Activated naive CD8-positive, alpha-beta T cell treated with anti-CD3 and anti-CD28 coated beads for 36 hours (primary cell): ENCODE results near the gene C3. TPM values are rescaled to one million over a fixed set of nuclear protein-coding genes. Genes with fewer than 3 reads are reported as not detected.
"Not testable (repeated sequence)": the region's sequence is repeated elsewhere in the genome, so short reads cannot be mapped to it uniquely, and the experiment has no call there.

Experiments used
- DNase-seq: peaks from one replicate; pipeline ENCODE4 v3.0.0; 2021
- H3K27ac Mint-ChIP-seq: one replicate; pipeline ENCODE4 v1.8.0; 2022; ENCODE audit warnings: mild to moderate bottlenecking, moderate library complexity, mixed read lengths
- H3K27me3 Mint-ChIP-seq: one replicate; pipeline ENCODE4 v1.8.0; 2022; ENCODE audit warnings: mild to moderate bottlenecking, mixed read lengths
- H3K36me3 Mint-ChIP-seq: one replicate; pipeline ENCODE4 v1.8.0; 2021; ENCODE audit warnings: mild to moderate bottlenecking, mixed read lengths
- H3K4me1 Mint-ChIP-seq: one replicate; pipeline ENCODE4 v1.8.0; 2021; ENCODE audit warnings: mixed read lengths
- H3K4me3 Mint-ChIP-seq: one replicate; pipeline ENCODE4 v1.8.0; 2022; ENCODE audit warnings: mild to moderate bottlenecking, moderate library complexity, mixed read lengths
- H3K9me3 Mint-ChIP-seq: one replicate; pipeline ENCODE4 v1.8.0; 2022; ENCODE audit warnings: mixed read lengths
- total RNA-seq, 2 experiments: library from RNA; stranded (reverse); gene quantifications; one replicate each; pipeline ENCODE4 v1.2.3, GENCODE V29; 2021

Gene C3
- total RNA-seq, 2 experiments from 2014 or later = 0.22 to 0.64 TPM

DNA sequence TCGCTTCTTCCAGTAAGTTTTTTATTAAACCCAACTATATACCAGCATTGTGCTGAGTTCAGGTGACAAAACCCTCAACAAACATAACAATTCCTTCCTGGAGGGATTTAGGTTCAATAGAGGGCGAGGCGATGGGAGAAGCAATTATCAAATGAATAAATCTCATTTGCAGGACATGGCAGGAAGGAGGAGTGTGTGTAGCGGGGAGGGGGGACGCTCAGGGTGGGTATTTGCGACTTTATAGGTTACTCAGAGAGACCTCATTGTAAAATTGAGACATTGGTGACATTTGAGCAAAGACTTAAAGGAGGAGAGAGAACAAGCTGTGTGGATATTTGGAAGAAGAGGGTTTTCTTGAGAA lies 3.9 kb downstream of the C3 start:
- Mint-ChIP-seq H3K4me3 (no peak overlapping the region), H3K4me1 (peaks cover 10% of the 10 kb centered on the region), H3K9me3 (no peaks in the 10 kb centered on the region), H3K36me3 (no peaks in the 10 kb centered on the region), H3K27ac (no peak overlapping the region), H3K27me3 (peaks cover 6% of the 10 kb centered on the region)
- no peak for DNase-seq

- no peak overlapping the region for H3K27ac Mint-ChIP-seq
- peaks cover 21% of the 10 kb centered on the region for H3K27me3 Mint-ChIP-seq
- DNase-seq = no peak
- no peaks in the 10 kb centered on the region for H3K36me3 Mint-ChIP-seq
- peaks cover 8% of the 10 kb centered on the region for H3K4me1 Mint-ChIP-seq
- H3K4me3 Mint-ChIP-seq = no peak overlapping the region
- no peaks in the 10 kb centered on the region for H3K9me3 Mint-ChIP-seq
Measured at GRCh38 chr19:6714749-6715555, 5.5 kb downstream of the C3 start.

- H3K27me3 Mint-ChIP-seq = peaks cover 28% of the 10 kb centered on the region
- H3K4me3 Mint-ChIP-seq = no peak overlapping the region
- no peaks in the 10 kb centered on the region for H3K9me3 Mint-ChIP-seq
- H3K4me1 Mint-ChIP-seq = peaks cover 8% of the 10 kb centered on the region
- DNase-seq = no peak
- H3K27ac Mint-ChIP-seq = no peak overlapping the region
- H3K36me3 Mint-ChIP-seq = no peaks in the 10 kb centered on the region
Measured at GRCh38 chr19:6713773-6714692, 6.4 kb downstream of the C3 start.

DNA sequence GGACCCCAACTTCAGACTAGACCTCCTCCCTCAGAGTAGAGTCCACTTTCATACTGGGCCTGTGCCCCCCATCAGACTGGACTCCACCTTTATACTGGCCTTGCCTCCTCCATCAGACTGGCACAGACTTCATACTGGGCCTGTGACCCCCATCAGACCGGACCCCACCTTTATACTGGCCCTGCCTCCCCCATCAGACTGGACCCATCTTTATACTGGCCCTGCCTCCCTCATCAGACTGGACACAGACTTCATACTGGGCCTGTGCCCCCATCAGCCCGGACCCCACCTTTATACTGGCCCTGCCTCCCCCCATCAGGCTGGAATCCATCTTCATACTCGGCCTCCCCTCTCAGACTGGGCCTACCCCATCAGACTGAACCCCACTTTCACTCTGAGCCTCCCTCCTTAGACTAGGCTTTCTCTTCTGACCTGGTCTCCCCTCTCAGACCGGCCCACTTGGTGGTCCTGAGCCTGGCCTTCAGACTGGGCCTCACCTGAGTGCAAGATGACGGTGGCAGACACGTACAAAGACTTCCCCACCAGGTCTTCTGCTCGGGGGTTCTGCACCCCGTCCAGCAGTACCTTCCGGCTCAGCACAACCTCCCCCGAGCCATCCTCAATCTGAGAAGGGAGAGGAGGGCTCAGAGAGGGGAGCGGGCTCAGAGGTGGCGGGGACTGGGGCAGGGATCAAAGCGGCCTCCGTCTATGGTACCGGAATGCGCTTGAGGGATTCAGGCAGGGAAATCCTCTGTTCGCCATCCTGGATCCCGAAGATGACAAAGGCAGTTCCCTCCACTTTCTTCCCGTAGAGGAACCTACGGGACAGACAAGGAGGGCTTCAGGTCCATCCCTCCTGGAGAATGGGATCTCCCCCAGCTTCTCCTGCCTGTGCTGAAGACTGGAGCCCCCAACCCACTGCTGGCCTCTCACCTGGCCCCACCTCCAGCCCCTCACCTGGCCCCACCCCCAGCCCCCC lies 7.5 kb downstream of the C3 start:
- Mint-ChIP-seq H3K27me3 (peaks cover 38% of the 10 kb centered on the region), H3K4me1 (peaks cover 8% of the 10 kb centered on the region), H3K4me3 (no peak overlapping the region), H3K9me3 (no peaks in the 10 kb centered on the region), H3K36me3 (no peaks in the 10 kb centered on the region), H3K27ac (no peak overlapping the region)
- no peak for DNase-seq

GRCh38 chr19:6712231-6712630 lies 8.2 kb downstream of the C3 start:
- Mint-ChIP-seq H3K27me3 (peaks cover 42% of the 10 kb centered on the region), H3K4me3 (no peak overlapping the region), H3K4me1 (peaks cover 8% of the 10 kb centered on the region), H3K27ac (no peak overlapping the region), H3K9me3 (no peaks in the 10 kb centered on the region), H3K36me3 (no peaks in the 10 kb centered on the region)
- DNase-seq = no peak

GRCh38 chr19:6711605-6712004 lies 8.8 kb downstream of the C3 start:
- no peaks in the 10 kb centered on the region for H3K9me3 Mint-ChIP-seq
- no peaks in the 10 kb centered on the region for H3K36me3 Mint-ChIP-seq
- peaks cover 42% of the 10 kb centered on the region for H3K27me3 Mint-ChIP-seq
- H3K4me1 Mint-ChIP-seq = peaks cover 8% of the 10 kb centered on the region
- H3K27ac Mint-ChIP-seq = no peak overlapping the region
- no peak overlapping the region for H3K4me3 Mint-ChIP-seq
- no peak for DNase-seq

- no peak overlapping the region for H3K4me3 Mint-ChIP-seq
Measured at GRCh38 chr19:6711078-6711361, 9.4 kb downstream of the C3 start.

GRCh38 chr19:6710273-6711077 lies 10.0 kb downstream of the C3 start:
- H3K4me3 Mint-ChIP-seq = no peak overlapping the region

More at GRCh38 chr19:6711078-6711361, 9.4 kb downstream of the C3 start:
- H3K27me3 Mint-ChIP-seq = peaks cover 42% of the 10 kb centered on the region
- DNase-seq = no peak
- H3K4me1 Mint-ChIP-seq = peaks cover 8% of the 10 kb centered on the region
- no peaks in the 10 kb centered on the region for H3K9me3 Mint-ChIP-seq
- no peaks in the 10 kb centered on the region for H3K36me3 Mint-ChIP-seq
- no peak overlapping the region for H3K27ac Mint-ChIP-seq

GRCh38 chr19:6709549-6709948 lies 10.9 kb downstream of the C3 start:
- no peak for DNase-seq
- H3K9me3 Mint-ChIP-seq = no peaks in the 10 kb centered on the region
- H3K4me1 Mint-ChIP-seq = peaks cover 8% of the 10 kb centered on the region
- H3K4me3 Mint-ChIP-seq = no peak overlapping the region
- H3K27me3 Mint-ChIP-seq = peaks cover 42% of the 10 kb centered on the region
- H3K36me3 Mint-ChIP-seq = no peaks in the 10 kb centered on the region
- H3K27ac Mint-ChIP-seq = no peak overlapping the region

More at GRCh38 chr19:6710273-6711077, 10.0 kb downstream of the C3 start:
- Mint-ChIP-seq H3K27ac (no peak overlapping the region), H3K36me3 (no peaks in the 10 kb centered on the region), H3K4me1 (peaks cover 8% of the 10 kb centered on the region), H3K27me3 (peaks cover 42% of the 10 kb centered on the region), H3K9me3 (no peaks in the 10 kb centered on the region)
- no peak for DNase-seq

GRCh38 chr19:6708913-6709312 lies 11.5 kb downstream of the C3 start:
- H3K36me3 Mint-ChIP-seq, H3K9me3 Mint-ChIP-seq, DNase-seq, H3K27ac Mint-ChIP-seq, H3K4me3 Mint-ChIP-seq, H3K4me1 Mint-ChIP-seq: not testable (repeated sequence)
- peaks cover 42% of the 10 kb centered on the region for H3K27me3 Mint-ChIP-seq

DNA sequence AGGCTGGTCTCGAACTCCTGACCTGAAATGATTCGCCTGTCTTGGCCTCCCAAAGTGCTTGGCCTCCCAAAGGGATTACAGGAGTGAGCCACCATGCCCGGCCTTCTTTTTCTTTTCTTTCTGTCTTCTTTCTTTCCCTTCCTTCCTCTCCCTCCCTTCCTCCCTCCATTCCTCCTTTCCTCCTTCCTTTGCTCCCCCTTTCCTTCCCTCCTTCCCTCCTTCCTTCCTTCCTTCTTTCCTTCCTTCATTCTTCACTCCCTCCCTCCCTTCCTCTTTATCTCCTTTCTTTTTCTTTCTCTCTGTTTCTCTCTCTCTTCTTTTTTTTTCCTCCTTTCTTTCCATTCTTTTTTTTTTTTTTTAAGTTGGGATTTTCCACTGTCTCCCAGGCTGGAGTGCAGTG lies 12.1 kb downstream of the C3 start:
- peaks cover 8% of the 10 kb centered on the region for H3K4me1 Mint-ChIP-seq
- no peaks in the 10 kb centered on the region for H3K36me3 Mint-ChIP-seq
- peaks cover 42% of the 10 kb centered on the region for H3K27me3 Mint-ChIP-seq
- no peak for DNase-seq
- H3K9me3 Mint-ChIP-seq = no peaks in the 10 kb centered on the region
- no peak overlapping the region for H3K27ac Mint-ChIP-seq
- no peak overlapping the region for H3K4me3 Mint-ChIP-seq

DNA sequence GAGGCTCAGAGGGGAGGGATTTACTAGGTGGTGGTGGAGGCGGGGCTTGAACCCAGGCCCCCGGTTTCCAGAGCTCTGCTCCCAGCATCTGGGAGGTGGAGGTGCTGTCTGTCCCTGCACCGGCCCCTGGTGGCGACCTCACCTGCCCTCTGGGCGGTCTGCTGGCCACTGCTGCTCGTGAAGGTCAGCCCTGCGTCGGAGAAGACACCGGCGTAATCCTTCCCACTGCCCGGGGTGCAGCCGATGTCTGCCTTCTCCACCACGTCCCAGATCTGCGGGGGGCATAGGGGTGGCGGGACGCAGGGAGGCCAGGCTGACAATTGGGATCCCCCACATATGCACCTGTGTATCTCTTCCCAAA lies 12.8 kb downstream of the C3 start:
- Mint-ChIP-seq H3K4me3 (no peak overlapping the region), H3K9me3 (no peaks in the 10 kb centered on the region), H3K27me3 (peaks cover 42% of the 10 kb centered on the region), H3K27ac (no peak overlapping the region), H3K4me1 (peaks cover 8% of the 10 kb centered on the region), H3K36me3 (no peaks in the 10 kb centered on the region)
- no peak for DNase-seq

DNA sequence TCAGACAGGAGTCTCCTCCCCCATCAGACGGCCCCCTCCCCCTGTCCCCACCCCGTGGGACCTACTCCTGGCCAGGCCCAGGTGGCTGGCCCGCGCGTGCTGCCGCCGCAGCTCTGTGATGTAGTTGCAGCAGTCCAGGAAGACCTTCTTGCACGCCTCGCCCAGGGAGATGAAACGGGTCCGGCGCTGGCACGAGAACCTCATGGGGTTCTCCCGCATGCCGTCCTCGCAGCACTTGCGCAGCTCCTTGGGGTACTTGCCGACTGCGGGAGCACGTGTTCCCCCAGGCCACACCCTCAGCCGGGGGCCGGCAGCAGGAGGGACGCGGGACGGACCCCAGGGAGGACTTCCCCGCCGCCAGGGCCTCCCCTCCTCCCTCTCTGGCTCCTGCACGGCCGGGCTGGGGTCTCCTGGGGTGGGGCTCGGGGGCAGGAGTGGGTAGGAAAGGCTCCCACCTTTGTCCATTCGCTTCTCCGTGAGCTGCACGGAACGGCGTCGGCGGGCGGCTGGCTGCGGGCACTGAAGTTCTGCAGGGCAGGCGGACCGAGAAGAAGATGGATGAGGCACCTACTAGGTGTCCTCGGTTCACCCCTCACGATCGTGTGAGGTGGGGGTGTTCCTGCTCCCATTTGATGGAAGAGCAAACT lies 13.3 kb downstream of the C3 start:
- H3K27ac Mint-ChIP-seq = no peak overlapping the region
- peaks cover 8% of the 10 kb centered on the region for H3K4me1 Mint-ChIP-seq
- no peak overlapping the region for H3K4me3 Mint-ChIP-seq
- H3K36me3 Mint-ChIP-seq = no peaks in the 10 kb centered on the region
- no peaks in the 10 kb centered on the region for H3K9me3 Mint-ChIP-seq
- peaks cover 42% of the 10 kb centered on the region for H3K27me3 Mint-ChIP-seq
- DNase-seq = no peak

DNA sequence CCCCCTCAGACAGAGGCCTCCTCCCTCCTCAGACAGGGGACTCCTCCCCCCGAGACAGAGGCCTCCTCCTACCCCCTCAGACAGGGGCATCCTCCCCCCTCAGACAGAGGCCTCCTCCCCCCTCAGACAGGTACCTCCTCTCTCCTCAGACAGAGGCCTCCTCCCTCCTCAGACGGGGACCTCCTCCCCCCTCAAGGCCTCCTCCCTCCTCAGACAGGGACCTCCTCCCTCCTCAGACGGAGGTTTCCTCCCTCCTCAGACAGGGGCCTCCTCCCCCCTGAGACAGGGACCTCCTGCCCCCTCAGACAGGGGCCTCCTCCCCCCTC lies 13.9 kb downstream of the C3 start:
- Mint-ChIP-seq H3K27ac (no peak overlapping the region), H3K9me3 (no peaks in the 10 kb centered on the region), H3K36me3 (no peaks in the 10 kb centered on the region), H3K4me1 (peaks cover 8% of the 10 kb centered on the region), H3K27me3 (peaks cover 39% of the 10 kb centered on the region), H3K4me3 (no peak overlapping the region)
- DNase-seq = no peak
